Measurements from ENCODE around the gene ARHGAP44. TPM values are rescaled to one million over a fixed set of nuclear protein-coding genes. Genes with fewer than 3 reads are reported as not detected.

ARHGAP44 gene
- total and polyA plus RNA-seq, 2 of the 4 experiments (the other 2 are of a cell fraction), result 0.54 to 1.0 TPM

DNA sequence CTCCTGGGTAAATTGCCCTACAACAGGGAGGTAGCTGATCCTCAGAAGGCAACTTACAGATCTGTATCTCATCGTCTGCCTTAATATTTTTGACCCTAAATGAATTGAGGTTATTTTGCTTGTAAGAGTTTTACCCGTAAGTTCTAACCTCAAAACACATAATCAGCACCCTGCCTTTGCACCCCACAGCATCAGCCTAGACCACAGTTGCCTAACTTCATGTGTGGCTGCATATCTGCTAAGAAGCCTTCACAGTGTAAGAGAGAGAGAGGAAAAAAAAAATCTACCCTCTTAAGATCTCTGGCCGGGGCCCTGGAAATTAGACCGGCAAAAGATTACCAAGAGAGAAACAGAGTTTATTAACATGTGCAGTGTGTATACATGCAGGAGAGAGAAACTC is 76.9 kb downstream of the ARHGAP44 start:
- H3K9me1 ChIP-seq (ENCODE audit: insufficient read depth, low read length), result no peaks in the 10 kb centered on the region
- TF ChIP-seq, protein P1, sequence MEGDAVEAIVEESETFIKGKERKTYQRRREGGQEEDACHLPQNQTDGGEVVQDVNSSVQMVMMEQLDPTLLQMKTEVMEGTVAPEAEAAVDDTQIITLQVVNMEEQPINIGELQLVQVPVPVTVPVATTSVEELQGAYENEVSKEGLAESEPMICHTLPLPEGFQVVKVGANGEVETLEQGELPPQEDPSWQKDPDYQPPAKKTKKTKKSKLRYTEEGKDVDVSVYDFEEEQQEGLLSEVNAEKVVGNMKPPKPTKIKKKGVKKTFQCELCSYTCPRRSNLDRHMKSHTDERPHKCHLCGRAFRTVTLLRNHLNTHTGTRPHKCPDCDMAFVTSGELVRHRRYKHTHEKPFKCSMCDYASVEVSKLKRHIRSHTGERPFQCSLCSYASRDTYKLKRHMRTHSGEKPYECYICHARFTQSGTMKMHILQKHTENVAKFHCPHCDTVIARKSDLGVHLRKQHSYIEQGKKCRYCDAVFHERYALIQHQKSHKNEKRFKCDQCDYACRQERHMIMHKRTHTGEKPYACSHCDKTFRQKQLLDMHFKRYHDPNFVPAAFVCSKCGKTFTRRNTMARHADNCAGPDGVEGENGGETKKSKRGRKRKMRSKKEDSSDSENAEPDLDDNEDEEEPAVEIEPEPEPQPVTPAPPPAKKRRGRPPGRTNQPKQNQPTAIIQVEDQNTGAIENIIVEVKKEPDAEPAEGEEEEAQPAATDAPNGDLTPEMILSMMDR (conservative IDR thresholded peaks at IDR 0.05; ENCODE audit: low read depth, low read length), result no peak
- TF ChIP-seq CEBPB (IDR thresholded peaks at IDR 0.05; ENCODE audit: low read depth, low read length), result no peak
- no peak for TF ChIP-seq SMC3 (IDR thresholded peaks at IDR 0.05; ENCODE audit: low read depth, low read length)
- no peak for TF ChIP-seq CHD1 (IDR thresholded peaks at IDR 0.05; ENCODE audit: low read depth, low read length)
- no peak for TF ChIP-seq POLR2A (IDR thresholded peaks at IDR 0.05; ENCODE audit: low read depth, low read length)
- no peak for TF ChIP-seq MAZ (IDR thresholded peaks at IDR 0.05; ENCODE audit: borderline replicate concordance, low read depth, low read length)
- TF ChIP-seq, protein P2, sequence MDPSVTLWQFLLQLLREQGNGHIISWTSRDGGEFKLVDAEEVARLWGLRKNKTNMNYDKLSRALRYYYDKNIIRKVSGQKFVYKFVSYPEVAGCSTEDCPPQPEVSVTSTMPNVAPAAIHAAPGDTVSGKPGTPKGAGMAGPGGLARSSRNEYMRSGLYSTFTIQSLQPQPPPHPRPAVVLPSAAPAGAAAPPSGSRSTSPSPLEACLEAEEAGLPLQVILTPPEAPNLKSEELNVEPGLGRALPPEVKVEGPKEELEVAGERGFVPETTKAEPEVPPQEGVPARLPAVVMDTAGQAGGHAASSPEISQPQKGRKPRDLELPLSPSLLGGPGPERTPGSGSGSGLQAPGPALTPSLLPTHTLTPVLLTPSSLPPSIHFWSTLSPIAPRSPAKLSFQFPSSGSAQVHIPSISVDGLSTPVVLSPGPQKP (IDR thresholded peaks at IDR 0.05; ENCODE audit: borderline replicate concordance, low read depth, low read length), result no peak
- TF ChIP-seq RFX5 (IDR thresholded peaks at IDR 0.05; ENCODE audit: low read depth, low read length), result no peak
- no peak for TF ChIP-seq MAFK (IDR thresholded peaks at IDR 0.05; ENCODE audit: low read depth, low read length)
- no peak overlapping the region for H2AK5ac ChIP-seq (ENCODE audit: low read depth, low read length)
- ATAC-seq (ENCODE audit: low read depth), result no peak
- H3K14ac ChIP-seq (replicated peaks; ENCODE audit: low read depth, low read length), result no peak overlapping the region
- no peaks in the 10 kb centered on the region for H3K9me3 ChIP-seq (ENCODE audit: control insufficient read depth, insufficient read depth, low read length)
- intact Hi-C loops (cut with micrococcal nuclease), result no loop called here
- WGBS, 2 experiments (ENCODE audit: extremely low coverage in 2 of 2, insufficient read length in 1 of 2), result no CpG with 5 or more reads among the region's 4 CpGs
- in situ Hi-C loops (cut with MboI; ENCODE audit: low sequenced_read_pairs), result no loop called here
- no peak overlapping the region for H3K27ac ChIP-seq (ENCODE audit: insufficient read depth, low read length)
- POLR2A ChIA-PET (ENCODE audit: unreplicated experiment), result no interaction called here
- no peak overlapping the region for H2BK120ac ChIP-seq (ENCODE audit: low read depth, low read length)
- H4K5ac ChIP-seq (ENCODE audit: low read depth, low read length), result no peak overlapping the region
- H4K8ac ChIP-seq (ENCODE audit: low read depth in 2 of 2, low read length in 2 of 2), result no peak overlapping the region
- H2AK9ac ChIP-seq (replicated peaks; ENCODE audit: low read depth, low read length, poor library complexity), result no peak overlapping the region
- H2BK15ac ChIP-seq (ENCODE audit: low read depth, low read length), result no peak overlapping the region
- no peak overlapping the region for H3K4ac ChIP-seq (ENCODE audit: low read depth, low read length)
- H3K4me1 ChIP-seq (ENCODE audit: control insufficient read depth, insufficient read depth, low read length), result no peaks in the 10 kb centered on the region
- H2BK5ac ChIP-seq (ENCODE audit: low read depth, low read length, poor library complexity, severe bottlenecking), result no peak overlapping the region
- DNase-seq, result no peak
- dilution Hi-C loops (cut with HindIII; ENCODE audit: low sequenced_read_pairs, unreplicated experiment), result no loop called here
- no peaks in the 10 kb centered on the region for H3K36me3 ChIP-seq (ENCODE audit: control insufficient read depth, insufficient read depth, low read length)
- H2AFZ ChIP-seq (replicated peaks; ENCODE audit: low read length, poor library complexity), result no peak overlapping the region
- H3K27me3 ChIP-seq (ENCODE audit: control insufficient read depth, insufficient read depth, low read length), result no peaks in the 10 kb centered on the region; the same call in 1 of the 2 replicates
- H3K56ac ChIP-seq (ENCODE audit: extremely low read depth, insufficient read depth, low read length), result no peak overlapping the region
- H3K79me1 ChIP-seq (ENCODE audit: low read depth in 1 of 2, low read length in 2 of 2), result no peaks in the 10 kb centered on the region
- no peak overlapping the region for H2BK20ac ChIP-seq (ENCODE audit: low read depth, low read length)
- CTCF ChIA-PET, result no interaction called here
- no peak overlapping the region for H4K91ac ChIP-seq (ENCODE audit: insufficient read depth, low read depth, low read length)
- no peak overlapping the region for H3K4me3 ChIP-seq (ENCODE audit: insufficient read depth, low read depth, low read length)
- H3K23ac ChIP-seq (ENCODE audit: low read depth, low read length), result no peak overlapping the region
- H3K9ac ChIP-seq (ENCODE audit: low read depth, low read length), result no peak overlapping the region
- no TSS peak for BruUV-seq (replicated peaks)
- no peak overlapping the region for H3K18ac ChIP-seq (ENCODE audit: low read depth, low read length)
- no peak overlapping the region for H3K4me2 ChIP-seq (ENCODE audit: low read depth, low read length)
- no peaks in the 10 kb centered on the region for H4K20me1 ChIP-seq (ENCODE audit: insufficient read depth, low read length)

Measured in IMR-90 (cell line).